ELF-1 (cell line): ENCODE measurements around the gene CDH26.

ENCODE experiments used
- DNase-seq: peaks from one replicate; pipeline ENCODE4 v3.0.0-alpha.2; 2016; ENCODE audit warnings: low read depth, low spot score

Gene CDH26

DNA sequence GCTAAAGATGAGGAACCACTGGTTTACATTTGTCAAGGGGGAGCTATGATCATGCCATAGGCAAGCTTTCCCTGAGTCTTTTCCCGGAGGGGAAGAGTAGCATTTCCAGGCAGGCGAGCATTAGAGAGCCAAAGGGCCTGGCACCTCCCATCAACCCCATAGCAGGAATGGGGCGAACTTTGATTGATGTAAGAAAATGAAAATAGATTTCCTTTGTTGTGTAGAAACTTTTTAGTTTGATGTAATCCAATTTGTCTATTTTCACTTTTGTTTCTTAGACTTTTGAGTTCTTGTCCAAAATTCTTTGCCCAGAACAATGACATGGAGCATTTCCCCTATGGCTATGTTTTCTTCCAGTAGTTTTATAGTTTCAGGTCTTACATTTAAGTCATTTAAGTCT lies 85.2 kb downstream of the CDH26 start:
- no peak for DNase-seq

DNA sequence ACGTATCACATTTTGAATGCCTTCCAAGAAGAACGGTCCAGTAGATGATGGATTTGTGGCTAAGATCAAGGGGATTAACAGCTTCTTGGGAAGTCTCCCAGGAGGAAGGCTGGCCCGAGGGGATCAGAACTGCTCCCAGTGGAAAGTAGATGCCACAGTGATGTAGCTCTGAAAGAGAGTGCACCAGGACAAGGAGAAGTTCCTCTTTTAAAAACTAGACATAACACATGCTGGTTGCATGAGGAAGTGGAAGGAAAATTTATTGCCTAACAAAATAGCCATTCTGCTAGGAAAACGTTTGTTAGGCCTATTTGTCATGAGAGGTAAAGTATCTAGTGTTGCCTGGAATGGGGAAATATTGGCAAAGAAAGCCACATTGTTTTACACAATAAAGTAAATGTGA lies 87.8 kb downstream of the CDH26 start:
- DNase-seq = no peak

DNA sequence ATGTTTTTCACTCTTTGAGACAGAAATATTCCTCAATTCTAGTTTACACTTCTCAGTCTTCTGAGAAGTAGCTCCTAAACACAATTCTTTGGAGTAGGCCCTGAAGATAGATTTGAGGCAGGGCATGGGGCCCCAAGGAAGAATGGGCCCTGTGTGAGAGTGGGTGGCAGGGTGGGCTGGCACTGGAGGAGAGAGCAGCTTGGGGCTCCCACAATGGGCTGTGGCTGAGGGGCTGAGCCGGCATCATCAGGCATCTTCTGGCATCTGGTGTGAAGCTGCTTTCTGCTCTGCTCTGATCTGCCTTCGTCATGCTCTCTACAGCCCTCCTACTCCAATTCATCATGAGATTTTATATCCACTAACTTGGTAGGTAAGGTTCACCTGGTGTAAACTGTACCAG lies 88.2 kb downstream of the CDH26 start:
- DNase-seq = no peak

DNA sequence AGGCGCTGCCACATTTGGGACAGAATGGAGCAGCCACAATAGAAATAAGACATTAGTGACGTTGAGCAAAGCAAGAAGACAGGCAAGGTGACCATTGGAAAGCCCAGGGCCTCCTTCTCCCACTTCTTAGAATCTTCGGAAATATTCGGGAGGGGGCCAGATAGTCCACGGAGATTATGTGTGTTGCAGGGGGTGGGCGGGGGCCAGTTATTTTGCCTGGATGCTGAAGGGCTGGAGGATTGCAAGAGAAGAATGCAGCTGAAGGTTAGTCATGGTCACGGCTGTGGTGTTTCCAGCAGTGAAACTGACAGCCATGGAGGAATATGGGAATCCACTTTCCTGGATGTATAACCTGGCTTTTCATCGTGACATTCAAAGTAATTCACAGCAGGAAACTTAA lies 88.6 kb downstream of the CDH26 start:
- DNase-seq = no peak

DNA sequence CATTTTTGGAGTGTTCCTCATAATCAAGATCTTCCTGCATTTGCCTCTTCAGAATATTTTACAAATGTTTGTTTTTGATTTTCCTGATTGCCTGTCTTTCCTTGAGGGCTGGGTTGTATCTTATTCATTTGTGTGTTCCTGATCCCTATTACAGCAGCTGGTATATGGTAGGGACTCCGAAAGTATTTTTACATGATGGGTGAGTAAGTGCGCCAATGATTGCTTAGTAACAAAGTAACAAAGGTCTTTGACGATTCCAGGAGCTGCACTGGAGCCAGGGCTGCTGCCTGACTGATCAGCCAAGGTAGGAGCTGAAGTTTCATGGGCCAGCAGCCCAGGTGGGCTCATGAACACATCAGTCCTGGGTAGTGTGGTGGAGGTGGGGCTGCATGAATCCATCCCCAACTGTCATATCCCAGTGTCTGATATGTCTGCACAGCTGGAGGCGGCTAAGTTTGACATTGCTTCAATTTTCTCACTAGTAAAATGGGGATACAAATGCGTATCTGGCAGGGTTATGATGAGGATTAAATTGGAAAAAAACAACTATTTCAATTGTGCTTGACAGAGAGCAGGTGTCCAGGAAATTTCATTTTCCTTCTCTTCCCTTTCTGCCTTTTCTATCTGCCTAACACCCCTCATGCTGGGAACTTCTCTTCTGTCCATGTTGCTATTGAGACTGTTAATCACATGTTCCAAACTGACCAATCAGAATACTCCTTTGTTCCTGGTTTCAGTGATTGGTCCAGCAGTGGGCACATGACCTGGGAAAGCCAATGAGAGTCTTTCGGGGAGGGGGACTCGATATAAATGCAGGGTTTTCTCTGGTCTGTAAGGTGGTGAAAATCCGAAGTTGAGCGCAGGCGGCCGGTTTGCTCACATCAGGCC lies 90.7 kb downstream of the CDH26 start:
- no peak for DNase-seq

DNA sequence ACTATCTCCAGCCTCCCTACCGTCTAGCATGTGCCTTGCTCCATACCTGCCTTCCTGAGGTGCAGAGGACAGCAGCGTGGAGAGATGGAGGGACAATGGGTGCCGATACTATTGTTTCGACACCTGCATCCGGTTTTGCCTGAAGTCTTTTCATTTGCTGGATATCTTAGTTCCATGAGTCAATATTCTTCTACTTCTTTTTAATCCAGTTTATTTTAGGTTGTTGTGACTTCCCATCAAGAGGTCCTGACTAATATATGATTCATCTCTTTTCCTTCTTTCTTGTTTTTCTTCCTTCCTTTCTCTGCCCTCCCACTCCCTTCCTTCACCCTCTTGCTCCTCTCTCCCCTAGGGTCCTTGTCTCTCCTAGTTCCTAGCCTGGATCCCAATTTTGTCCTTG lies 91.4 kb downstream of the CDH26 start:
- no peak for DNase-seq

DNA sequence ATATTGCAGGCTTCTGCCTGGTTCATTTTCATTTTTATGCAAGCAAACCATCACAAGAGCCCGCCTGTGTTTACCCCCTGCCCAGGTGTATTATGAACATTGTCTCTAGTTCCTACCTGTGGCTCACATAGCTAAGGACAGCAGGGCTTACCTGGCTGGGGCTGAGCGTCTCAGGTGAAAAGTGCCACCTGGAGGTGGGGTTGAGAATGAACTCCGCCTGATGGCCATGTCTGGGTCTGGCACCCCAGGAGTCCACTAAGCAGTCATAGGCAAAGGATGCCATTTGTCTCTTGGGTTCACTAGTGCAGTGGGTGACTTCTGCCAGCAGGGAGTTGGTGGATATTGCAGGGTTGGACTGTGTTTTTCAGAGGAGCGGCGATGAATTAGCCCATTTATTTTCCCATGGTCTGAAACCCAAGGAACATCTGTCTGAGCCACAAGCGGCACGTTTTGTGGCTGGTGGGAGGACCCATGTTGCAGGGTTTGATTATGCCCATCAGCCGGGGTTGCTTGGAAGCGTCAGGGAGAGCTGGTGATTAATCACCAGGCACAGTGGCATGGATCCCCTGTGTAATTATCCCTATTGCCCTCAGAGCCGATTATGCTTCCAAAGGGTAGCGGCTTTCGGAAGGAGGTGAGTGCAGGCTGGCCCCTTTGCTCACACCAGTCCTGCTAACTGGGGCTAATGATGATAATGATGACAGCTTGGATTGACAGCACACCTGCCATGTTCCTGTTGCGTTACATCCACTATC lies 92.1 kb downstream of the CDH26 start:
- peak; percentile 50 for DNase-seq

DNA sequence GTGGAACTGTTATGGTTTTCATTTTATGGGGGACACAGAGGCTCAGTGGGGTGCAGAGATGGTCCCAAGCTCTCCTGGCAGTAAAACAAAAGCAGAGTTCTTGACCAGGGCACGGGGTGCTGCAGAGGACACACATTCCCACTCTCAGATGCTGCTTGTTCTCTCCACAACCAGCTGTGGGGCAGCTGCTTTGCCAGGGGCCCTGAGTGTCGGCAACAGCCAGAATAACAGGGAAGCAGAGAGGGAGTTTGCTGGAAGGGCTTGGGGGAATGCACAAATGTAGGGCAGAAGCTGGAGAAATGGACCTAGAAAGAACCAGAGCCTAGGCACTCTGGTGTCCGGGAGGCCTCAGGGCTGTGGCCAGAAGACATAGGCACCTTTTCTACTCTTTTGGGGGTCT lies 93.7 kb downstream of the CDH26 start:
- DNase-seq = no peak

DNA sequence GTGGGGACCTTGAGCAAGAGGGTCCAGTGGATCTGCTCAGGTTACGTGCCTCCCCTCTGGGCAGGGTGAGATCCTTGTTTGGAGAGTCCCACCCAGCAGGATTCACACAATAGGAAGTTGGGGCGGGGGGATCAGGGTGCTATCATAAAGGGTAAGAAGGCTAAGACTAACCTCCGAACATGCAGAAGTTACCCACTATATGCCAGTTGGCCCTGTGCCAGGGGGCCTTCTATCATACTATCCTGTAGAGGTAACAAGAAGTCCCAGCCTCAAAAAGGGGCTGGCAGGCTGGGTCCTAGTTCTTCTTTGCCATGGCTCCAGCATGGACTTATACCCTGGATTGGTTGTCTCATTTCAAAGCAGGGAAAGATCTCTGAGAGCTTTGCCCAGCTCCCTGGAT lies 94.1 kb downstream of the CDH26 start:
- DNase-seq = no peak

DNA sequence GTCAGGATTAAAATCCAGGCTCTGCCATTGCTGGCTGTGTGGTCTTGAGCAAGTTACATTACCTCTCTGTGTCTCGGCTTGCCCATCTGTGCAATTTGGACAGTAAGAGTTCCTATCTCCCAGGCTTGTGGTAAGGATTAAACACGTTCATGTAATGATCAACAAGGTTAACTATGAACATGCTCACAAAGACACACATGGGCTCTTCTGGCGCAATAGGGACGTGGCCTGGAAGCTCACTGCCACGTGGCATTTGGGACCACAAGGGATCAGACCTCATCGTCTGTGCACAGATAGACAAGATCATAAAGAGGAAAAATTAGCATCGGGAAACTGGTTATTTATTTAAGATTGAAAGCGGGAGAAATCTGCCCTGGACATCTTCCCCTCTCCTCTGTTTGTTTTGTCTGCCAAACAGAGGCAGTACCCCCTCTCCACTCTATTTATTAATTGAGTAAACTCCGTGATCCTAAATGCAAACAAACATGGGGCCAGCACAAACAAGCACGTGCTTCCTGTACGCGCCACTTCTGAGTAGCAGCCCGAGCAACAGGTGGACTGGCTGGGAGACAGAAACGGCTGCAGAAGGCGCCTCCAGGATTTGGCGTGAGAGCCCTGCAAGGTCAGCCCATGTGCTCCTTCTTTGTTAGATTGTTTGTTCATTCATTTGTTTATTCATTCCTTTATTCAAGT lies 95.0 kb downstream of the CDH26 start:
- DNase-seq = no peak

DNA sequence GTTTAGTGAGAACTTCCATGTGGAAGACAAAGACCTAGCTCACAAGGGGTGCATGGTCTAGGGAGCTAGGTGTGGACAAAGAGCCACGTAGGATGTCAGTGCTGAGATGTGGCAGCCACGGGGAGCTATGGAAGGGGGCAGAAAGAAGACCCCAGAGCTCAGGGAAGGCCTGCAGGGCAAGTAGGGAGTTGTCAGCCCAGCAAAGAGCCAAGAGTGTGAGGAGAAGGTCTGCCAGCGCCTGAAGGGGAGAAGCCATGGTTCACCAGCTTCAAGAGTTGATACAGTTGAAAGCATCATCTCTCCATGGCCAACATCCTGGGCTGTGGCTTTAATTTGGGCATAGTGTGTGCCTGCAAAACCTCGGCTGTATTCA lies 95.6 kb downstream of the CDH26 start:
- DNase-seq = no peak

DNA sequence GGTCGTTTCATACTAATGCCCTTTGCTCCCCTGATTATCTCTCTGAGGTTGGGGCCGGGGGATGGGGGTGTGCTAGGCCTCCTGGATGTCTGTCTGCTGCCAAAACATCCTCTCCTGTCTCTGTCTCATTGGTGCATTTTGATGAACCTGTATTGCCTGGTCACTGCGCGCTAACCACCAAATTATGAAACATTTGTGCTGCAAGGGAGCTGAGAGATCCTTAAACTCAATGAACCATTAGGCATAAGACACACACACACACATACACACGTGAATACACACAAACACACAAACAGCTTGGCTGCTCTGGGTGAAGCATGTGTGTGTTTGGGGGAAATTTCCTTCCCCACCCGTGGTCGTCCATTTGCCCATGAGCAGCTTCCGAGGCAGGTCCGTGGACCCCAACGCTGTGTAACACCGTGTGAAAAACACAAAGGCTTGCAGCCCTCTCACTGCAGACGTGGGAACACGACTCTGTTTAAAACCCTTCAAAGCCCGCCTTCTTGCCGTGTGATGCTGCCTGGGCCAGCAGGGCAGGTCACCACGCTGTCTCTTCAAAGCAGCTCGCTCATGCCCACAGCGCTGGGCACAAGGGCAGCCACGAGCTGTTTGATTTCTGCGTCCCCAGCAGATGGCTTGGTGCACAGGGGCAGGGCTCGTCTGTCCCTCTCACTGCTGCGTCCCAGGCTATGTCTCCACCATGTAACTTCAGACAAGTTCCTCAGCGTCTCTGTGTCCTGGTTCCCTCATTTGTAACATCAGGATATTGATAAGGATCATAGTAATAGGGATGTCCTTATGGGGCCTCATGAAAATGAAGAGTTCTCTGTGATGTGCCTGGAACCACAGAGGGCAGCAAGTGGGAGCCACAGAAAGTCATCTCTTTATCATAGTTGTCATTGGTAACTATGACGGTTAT lies 96.8 kb downstream of the CDH26 start:
- DNase-seq = no peak

DNA sequence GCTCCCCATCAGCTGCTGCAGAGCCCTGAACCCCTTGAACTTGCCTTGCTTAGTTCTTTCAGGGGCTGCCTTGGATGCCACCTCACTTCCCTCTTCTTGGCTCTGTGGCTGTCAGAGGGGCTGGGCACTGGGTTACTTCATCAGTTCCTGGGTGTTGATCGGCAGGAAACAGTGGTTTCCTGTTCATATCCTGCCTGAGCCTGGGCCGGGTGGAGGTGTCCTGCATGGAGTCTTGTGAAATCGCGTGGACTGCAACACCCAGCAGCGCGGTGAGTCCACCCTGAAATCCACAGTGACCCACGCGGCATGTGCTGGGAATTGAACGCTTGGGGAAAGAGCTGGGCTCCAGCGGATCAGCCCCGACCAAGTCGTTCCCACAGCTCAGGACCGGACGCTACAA lies 97.5 kb downstream of the CDH26 start:
- DNase-seq = no peak

DNA sequence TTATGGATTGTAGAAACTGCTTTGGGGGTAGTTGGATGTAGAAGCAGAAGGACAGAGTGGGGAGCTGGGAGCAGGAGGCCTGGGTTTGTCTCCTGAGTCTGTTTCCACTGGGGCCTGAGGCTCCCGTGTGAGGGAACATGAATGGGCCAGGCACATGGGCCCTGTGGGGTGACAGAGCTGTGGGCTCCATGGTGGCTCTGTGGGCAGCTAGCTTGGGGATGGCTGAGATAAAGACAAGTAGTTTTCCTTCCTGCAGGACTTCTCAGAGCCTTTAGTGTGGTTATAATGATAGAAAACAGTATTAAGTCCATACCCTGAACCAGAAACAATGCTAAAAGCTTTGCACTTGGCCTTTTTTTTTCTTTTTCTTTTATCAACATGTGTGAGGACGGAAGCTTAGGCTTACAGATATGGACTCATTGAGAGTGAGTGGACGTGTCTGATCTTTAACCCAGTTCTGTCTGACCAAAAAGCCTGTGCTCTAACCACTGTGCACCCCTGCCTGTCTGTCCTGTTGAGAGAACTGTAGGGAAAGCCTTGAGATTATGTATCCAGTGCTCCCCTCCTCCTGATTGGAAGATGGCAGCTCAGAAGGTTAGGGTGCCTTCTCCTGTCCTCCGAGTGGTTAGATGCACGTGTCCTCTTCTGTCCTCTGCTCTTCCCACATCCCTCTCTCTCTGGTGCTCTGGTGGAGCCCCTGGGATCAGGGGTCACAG lies 98.3 kb downstream of the CDH26 start:
- no peak for DNase-seq

DNA sequence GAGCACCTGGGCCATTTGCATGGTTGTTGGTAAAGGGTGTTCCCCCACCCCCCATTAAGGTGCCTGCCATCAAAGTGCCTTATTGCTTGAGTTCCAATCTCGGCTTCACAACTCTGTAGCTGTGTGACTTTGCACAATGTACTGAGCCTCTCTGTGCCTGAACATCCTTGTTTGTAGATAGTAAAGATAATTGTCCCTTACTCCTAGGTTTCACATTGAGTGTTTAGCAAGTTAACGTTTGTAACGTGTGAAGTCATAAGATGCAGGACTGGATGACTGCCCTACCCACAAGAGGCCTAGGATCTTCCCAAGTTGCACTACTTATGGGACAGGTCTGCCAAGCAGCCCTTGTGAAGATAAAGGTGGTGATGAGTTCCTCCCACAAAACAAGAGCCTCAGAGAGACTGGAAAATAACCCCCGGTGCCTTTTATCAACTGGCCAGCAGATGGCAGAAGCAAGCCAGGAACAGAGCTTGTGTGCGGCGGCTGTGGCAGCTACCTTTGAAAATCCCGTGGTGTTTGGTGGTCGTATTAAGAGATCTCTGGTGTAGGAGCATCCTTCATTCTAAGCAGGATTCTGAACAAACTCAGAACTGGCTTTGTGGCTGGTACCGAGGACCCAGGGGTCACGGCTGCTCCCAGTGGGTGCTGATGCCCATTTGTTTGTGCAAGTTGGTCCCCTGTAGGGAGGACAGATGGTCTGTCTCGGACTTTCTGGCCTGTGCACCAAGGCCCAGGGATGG lies 99.1 kb downstream of the CDH26 start:
- peak; percentile 88 for DNase-seq

DNA sequence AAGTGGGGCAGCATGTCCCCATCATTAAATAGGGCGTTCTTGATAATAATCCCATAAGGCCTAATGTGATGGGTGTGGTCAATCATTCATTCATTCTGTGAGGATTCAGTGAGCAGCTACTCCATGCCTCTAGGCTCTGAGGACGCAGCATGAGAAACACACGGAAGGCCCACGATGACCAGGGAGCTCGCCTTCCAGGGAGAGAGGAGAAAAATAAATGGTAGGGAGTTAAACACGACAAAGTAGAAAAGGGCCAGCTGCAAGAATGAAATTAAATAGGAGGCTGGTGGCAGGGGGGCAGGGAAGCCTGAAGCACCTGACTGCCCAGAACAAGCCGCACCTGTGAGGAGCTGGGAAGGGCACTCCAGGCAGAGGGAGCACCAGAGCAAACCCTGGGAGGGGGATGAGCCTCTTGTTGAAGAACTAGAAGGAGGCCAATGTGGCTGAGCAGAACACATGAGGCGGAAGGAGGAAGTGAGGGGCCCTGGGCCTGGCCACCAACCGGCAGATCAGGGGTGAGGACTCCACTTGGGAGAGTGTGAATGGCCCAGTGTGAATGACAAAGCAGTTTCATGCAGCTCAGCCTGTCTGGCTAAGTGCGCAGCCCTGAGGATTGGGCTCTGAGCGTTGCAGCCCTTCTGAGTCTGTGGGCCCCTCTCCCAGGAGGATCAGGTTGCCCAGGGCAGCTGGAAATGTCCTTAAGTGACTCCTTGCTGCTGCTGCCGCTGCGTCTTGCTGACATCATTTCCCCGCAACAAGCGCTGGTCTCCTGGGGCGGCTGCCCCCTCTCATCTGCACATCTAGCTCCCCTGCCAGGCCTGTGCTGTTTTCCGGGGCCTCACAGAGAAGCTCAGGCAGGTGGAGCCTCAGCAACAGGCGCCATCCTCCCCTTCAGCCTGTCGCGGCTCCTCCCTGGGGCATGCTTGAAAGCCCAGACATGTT lies 99.9 kb downstream of the CDH26 start:
- DNase-seq = peak; percentile 80

DNA sequence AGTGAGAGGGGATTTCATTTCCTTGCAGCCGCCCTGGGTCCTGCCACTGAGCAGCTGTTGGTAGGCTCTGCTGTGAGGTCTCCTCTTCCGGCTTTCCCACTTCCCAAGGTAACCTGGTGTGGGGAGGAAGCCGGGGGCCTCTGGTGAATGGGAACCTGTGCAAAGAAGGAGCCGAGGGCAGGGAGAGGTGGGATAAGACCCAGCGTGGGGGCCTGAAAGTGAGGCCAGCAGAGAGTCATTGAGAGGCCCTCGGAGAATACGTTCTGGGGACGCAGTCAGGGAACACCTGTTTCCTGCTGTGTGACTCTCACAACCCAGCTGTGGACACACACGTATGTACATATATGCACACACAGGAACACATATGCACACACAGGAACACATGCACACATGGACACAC lies 100.7 kb downstream of the CDH26 start:
- no peak for DNase-seq

DNA sequence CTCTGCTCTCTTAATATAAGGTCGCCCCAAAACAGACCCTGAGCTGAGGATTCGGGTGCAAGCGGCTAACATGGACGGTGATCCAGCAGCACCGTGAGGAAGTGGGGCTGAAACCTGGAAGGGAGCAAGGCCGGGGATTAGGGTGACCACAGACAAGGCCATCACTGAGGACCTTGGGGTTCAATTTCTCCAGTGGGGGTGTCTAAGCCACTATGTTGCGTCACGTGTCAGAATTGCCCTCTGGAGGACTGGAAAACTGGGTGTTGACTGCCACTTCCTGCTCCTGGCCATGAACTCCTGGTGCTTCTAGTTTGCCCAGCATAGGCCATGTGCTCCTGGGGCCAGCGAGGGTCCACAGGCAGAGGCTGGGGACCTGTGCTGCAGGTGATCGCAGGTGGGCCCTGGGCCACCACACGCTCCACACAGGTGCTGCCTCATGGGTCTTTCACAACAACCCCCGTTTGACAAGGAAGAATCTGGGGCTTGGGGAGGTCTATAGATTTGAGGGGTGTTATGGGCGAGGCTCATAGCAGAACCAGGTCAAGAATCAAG lies 101.9 kb downstream of the CDH26 start:
- DNase-seq = no peak

DNA sequence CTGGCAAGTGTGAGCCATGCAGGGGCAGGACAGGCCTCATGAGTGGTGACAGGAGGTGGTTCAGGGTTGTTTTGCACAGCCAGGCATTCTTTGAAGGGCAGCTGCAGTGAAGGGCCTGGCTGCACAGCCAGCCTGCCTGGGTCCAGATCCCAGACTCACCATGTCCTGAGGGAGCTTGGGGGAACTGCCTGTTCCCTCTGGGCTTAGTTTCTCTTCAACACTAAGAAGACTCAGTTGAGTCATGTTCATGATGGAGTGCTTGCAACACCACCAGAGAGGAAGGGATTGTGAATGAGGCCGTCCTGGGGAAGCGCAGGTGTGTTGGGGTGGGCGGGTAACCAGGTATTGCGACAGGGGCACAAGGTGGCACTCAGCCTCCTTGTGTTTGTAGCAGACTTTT lies 102.4 kb downstream of the CDH26 start:
- DNase-seq = no peak
